NT2/D1 (cell line): ENCODE measurements around the gene ACACB.

Experiments used
- DNase-seq: peaks from one replicate; pipeline ENCODE4 v3.0.0-alpha.2; 2011; ENCODE audit warnings: low read depth, low spot score
- H3K27me3 ChIP-seq: 2 replicates; pipeline ENCODE4 v1.6.0; 2011; ENCODE audit warnings: mild to moderate bottlenecking; ENCODE audit not compliant: insufficient read length, insufficient read depth
- H3K36me3 ChIP-seq: 2 replicates; pipeline ENCODE4 v1.6.1; 2011; ENCODE audit warnings: mild to moderate bottlenecking, low read length, mixed read lengths; ENCODE audit not compliant: insufficient read depth, insufficient read length
- H3K4me1 ChIP-seq: 2 replicates; pipeline ENCODE4 v1.5.1; 2011; ENCODE audit not compliant: insufficient read depth, insufficient read length
- H3K4me3 ChIP-seq: 2 replicates; pipeline ENCODE4 v1.5.1; 2011; ENCODE audit warnings: low read depth; ENCODE audit not compliant: insufficient read length
- H3K9ac ChIP-seq: 2 replicates; pipeline ENCODE4 v1.6.0; 2011; ENCODE audit warnings: low read depth; ENCODE audit not compliant: insufficient read length
- H3K9me3 ChIP-seq: 2 replicates; pipeline ENCODE4 v1.5.1; 2011; ENCODE audit warnings: mild to moderate bottlenecking, low read length; ENCODE audit not compliant: insufficient read depth
- SUZ12 ChIP-seq: IDR thresholded peaks from 2 replicates; pipeline ENCODE4 v1.6.1; 2011; ENCODE audit not compliant: insufficient read length, insufficient read depth; ENCODE audit errors: extremely low read depth
- YY1 ChIP-seq: IDR thresholded peaks from 2 replicates; pipeline ENCODE4 v1.6.1; 2011; ENCODE audit not compliant: insufficient read length, insufficient read depth
- ZNF274 ChIP-seq: IDR thresholded peaks from 2 replicates; pipeline ENCODE4 v1.6.1; 2011; ENCODE audit warnings: mild to moderate bottlenecking, low read depth, low read length

ACACB gene

GRCh38 chr12:109266106-109266879 lies 149.9 kb downstream of the ACACB start:
- Histone ChIP-seq H3K27me3 (no peaks in the 10 kb centered on the region), H3K4me3 (no peak overlapping the region), H3K36me3 (peaks cover 4% of the 10 kb centered on the region), H3K9me3 (no peaks in the 10 kb centered on the region), H3K9ac (no peak overlapping the region), H3K4me1 (peaks cover 7% of the 10 kb centered on the region)
- no peak for DNase-seq
- no peak for TF ChIP-seq YY1
- TF ChIP-seq ZNF274 = no peak
- no peak for TF ChIP-seq SUZ12

GRCh38 chr12:109267361-109267760 lies 151.0 kb downstream of the ACACB start:
- peaks cover 4% of the 10 kb centered on the region for H3K36me3 ChIP-seq
- no peak for TF ChIP-seq SUZ12
- no peak for TF ChIP-seq YY1
- no peak for TF ChIP-seq ZNF274
- no peak overlapping the region for H3K9ac ChIP-seq
- H3K9me3 ChIP-seq = no peaks in the 10 kb centered on the region
- no peaks in the 10 kb centered on the region for H3K27me3 ChIP-seq
- peaks cover 7% of the 10 kb centered on the region for H3K4me1 ChIP-seq
- DNase-seq = no peak
- no peak overlapping the region for H3K4me3 ChIP-seq

- Histone ChIP-seq H3K27me3 (no peaks in the 10 kb centered on the region), H3K9ac (no peak overlapping the region), H3K9me3 (no peaks in the 10 kb centered on the region), H3K36me3 (peaks cover 4% of the 10 kb centered on the region), H3K4me1 (peaks cover 7% of the 10 kb centered on the region), H3K4me3 (no peak overlapping the region)
- TF ChIP-seq ZNF274 (no peak), SUZ12 (no peak), YY1 (no peak)
- no peak for DNase-seq
Measured at GRCh38 chr12:109268896-109269295, 152.5 kb downstream of the ACACB start.

GRCh38 chr12:109269428-109269827 lies 153.0 kb downstream of the ACACB start:
- Histone ChIP-seq H3K9me3 (no peaks in the 10 kb centered on the region), H3K9ac (no peak overlapping the region), H3K4me3 (no peak overlapping the region), H3K4me1 (peaks cover 5% of the 10 kb centered on the region), H3K36me3 (peaks cover 4% of the 10 kb centered on the region), H3K27me3 (no peaks in the 10 kb centered on the region)
- TF ChIP-seq YY1 (no peak), SUZ12 (no peak), ZNF274 (no peak)
- no peak for DNase-seq

GRCh38 chr12:109270494-109270893 lies 154.1 kb downstream of the ACACB start:
- Histone ChIP-seq H3K9ac (no peak overlapping the region), H3K4me1 (peaks cover 3% of the 10 kb centered on the region), H3K4me3 (no peak overlapping the region), H3K36me3 (no peaks in the 10 kb centered on the region), H3K9me3 (no peaks in the 10 kb centered on the region), H3K27me3 (no peaks in the 10 kb centered on the region)
- no peak for TF ChIP-seq ZNF274
- TF ChIP-seq SUZ12 = no peak
- no peak for TF ChIP-seq YY1
- no peak for DNase-seq

GRCh38 chr12:109271418-109271817 lies 155.0 kb downstream of the ACACB start:
- Histone ChIP-seq H3K36me3 (no peaks in the 10 kb centered on the region), H3K27me3 (no peaks in the 10 kb centered on the region), H3K4me1 (peaks cover 3% of the 10 kb centered on the region), H3K9ac (no peak overlapping the region), H3K9me3 (no peaks in the 10 kb centered on the region), H3K4me3 (no peak overlapping the region)
- no peak for TF ChIP-seq ZNF274
- no peak for TF ChIP-seq YY1
- DNase-seq = no peak

GRCh38 chr12:109273354-109273753 lies 157.0 kb downstream of the ACACB start:
- Histone ChIP-seq H3K9me3 (no peaks in the 10 kb centered on the region), H3K27me3 (no peaks in the 10 kb centered on the region), H3K4me1 (peaks cover 5% of the 10 kb centered on the region), H3K36me3 (no peaks in the 10 kb centered on the region), H3K9ac (no peak overlapping the region), H3K4me3 (no peak overlapping the region)
- DNase-seq = no peak
- TF ChIP-seq YY1 (no peak), SUZ12 (no peak), ZNF274 (no peak)
